CD4-positive, alpha-beta T cell (primary cell): ENCODE results near the gene MTHFD2L. TPM values are rescaled to one million over a fixed set of nuclear protein-coding genes. Genes with fewer than 3 reads are reported as not detected.

ENCODE experiments used
- ATAC-seq: fragments of 200-7000 bp; cut with Tn5 transposase; one replicate; pipeline ENCODE4 v1.10.0; 2022; ENCODE audit warnings: mild to moderate bottlenecking; ENCODE audit not compliant: poor library complexity
- CTCF ChIA-PET: fragments of 350-600 bp; sonication (Branson Sonifier 250); formaldehyde crosslinking; loops from one replicate; lab custom pipeline; 2021; ENCODE audit warnings: antibody characterized with exemption, inconsistent platforms; lab: Charles Lee
- POLR2A ChIA-PET: fragments of 350-600 bp; sonication (Branson Sonifier 250); formaldehyde crosslinking; loops from one replicate; lab custom pipeline; 2021; ENCODE audit warnings: antibody characterized with exemption, inconsistent platforms; lab: Charles Lee
- DNase-seq, 14 experiments: peaks; one replicate each; pipeline ENCODE4 v3.0.0-alpha.2; 2013 to 2020; ENCODE audit warnings: mixed read lengths in 2 of 14
- H3K27ac ChIP-seq, 2 donors: one replicate each; pipeline versions ENCODE4 v1.5.1 to v1.7.0; 2013; ENCODE audit warnings: low read length in 2 of 2, low read depth in 1 of 2, mild to moderate bottlenecking in 1 of 2
- H3K27me3 ChIP-seq, 2 experiments: 1 replicate in 1 of 2; 2 replicates in 1 of 2; pipeline versions ENCODE4 v1.6.1 to v1.7.0; 2013; ENCODE audit warnings: low read length in 2 of 2, control low read depth in 1 of 2, mild to moderate bottlenecking in 1 of 2, moderate library complexity in 1 of 2; ENCODE audit not compliant: insufficient read depth in 2 of 2, control insufficient read depth in 1 of 2
- H3K36me3 ChIP-seq: one replicate; pipeline ENCODE4 v1.6.1; 2013; ENCODE audit warnings: low read length, control low read depth; ENCODE audit not compliant: insufficient read depth
- H3K4me1 ChIP-seq: one replicate; pipeline ENCODE4 v1.6.1; 2013; ENCODE audit warnings: low read length, control low read depth; ENCODE audit not compliant: insufficient read depth
- H3K4me3 ChIP-seq: one replicate; pipeline ENCODE4 v1.5.1; 2013; ENCODE audit warnings: mild to moderate bottlenecking, low read length, moderate library complexity
- H3K9me3 ChIP-seq, 2 experiments: 1 replicate in 1 of 2; 2 replicates in 1 of 2; pipeline versions ENCODE4 v1.6.1 to v1.7.0; 2013; ENCODE audit warnings: low read length in 2 of 2, mild to moderate bottlenecking in 2 of 2, control low read depth in 1 of 2, moderate library complexity in 1 of 2; ENCODE audit not compliant: control insufficient read depth in 1 of 2, insufficient read depth in 1 of 2
- H3K27ac Mint-ChIP-seq: one replicate; pipeline ENCODE4 v1.8.0; 2020; ENCODE audit warnings: mixed read lengths
- H3K27me3 Mint-ChIP-seq: one replicate; pipeline ENCODE4 v1.8.0; 2021; ENCODE audit warnings: mixed read lengths
- H3K36me3 Mint-ChIP-seq: one replicate; pipeline ENCODE4 v1.8.0; 2021; ENCODE audit warnings: low read depth, mixed read lengths
- H3K4me1 Mint-ChIP-seq: one replicate; pipeline ENCODE4 v1.8.0; 2021; ENCODE audit warnings: low read depth, mixed read lengths
- H3K4me3 Mint-ChIP-seq: one replicate; pipeline ENCODE4 v1.8.0; 2020; ENCODE audit warnings: mild to moderate bottlenecking, mixed read lengths
- H3K9me3 Mint-ChIP-seq: one replicate; pipeline ENCODE4 v1.8.0; 2020; ENCODE audit warnings: mixed read lengths
- intact Hi-C, 2 experiments: fragments of 100-400 bp; cut with DNase I in 1 of 2; cut with micrococcal nuclease in 1 of 2; formaldehyde crosslinking; loops; one replicate each; pipeline versions ENCODE4 v1.15.1 to v1.9.0; 2023 to 2025; cut with DNase I, micrococcal nuclease
- polyA plus RNA-seq, 2 donors: library from polyadenylated mRNA; unstranded; fragments of 120-200 nt; gene quantifications; one replicate each; pipeline ENCODE4 v1.2.1, GENCODE V29; 2013
- total RNA-seq, 174 experiments: library from RNA in 2 of 174; stranded (reverse) in 2 of 174; gene quantifications; one replicate each; pipeline ENCODE4 v1.2.3 and lab custom pipeline; 2021 to 2026
- TF ChIP-seq, protein P1 (sequence below): fragments of 200-600 bp; IDR thresholded peaks from one replicate; pipeline ENCODE4 v1.8.0; 2022; ENCODE audit warnings: antibody characterized with exemption, mild to moderate bottlenecking

The MTHFD2L gene
- 10 to 100 TPM; 13.7 to 14.4 TPM for total RNA-seq
- 7.3 TPM for polyA plus RNA-seq (2013, experiment 1 of 2)
- 5.9 TPM for polyA plus RNA-seq (2013, experiment 2 of 2)
- total RNA-seq (lab: John Stamatoyannopoulos, UW): 5.3 to 24.4 (median 12.6) reads per million in 172 experiments

GRCh38 chr4:74157561-74158465 lies at the start of gene MTHFD2L:
Gene MTHFD2L, plus strand, starts transcription at chr4:74158118. Its CDS starts 21 bp downstream, at chr4:74158139.
- DNase-seq (peak; percentile 55 to 90 (median 74)), ATAC-seq (peak; percentile 93)
- peak within 1 kb of the TSS; percentile 95 for H3K4me3 Mint-ChIP-seq
- Histone ChIP-seq H3K36me3 (peaks cover 8% of the 10 kb centered on the region), H3K4me1 (peaks cover 14% of the 10 kb centered on the region), H3K9me3 (no peaks in the 10 kb centered on the region), H3K27me3 (no peaks in the 10 kb centered on the region), H3K27ac (no peak within 1 kb of the TSS), H3K4me3 (peak within 1 kb of the TSS; percentile 77)
- ChIA-PET CTCF (no interaction called here), POLR2A (no interaction called here)
- peaks cover 27% of the 10 kb centered on the region for H3K4me1 Mint-ChIP-seq
- intact Hi-C loops: loop anchor here in 1 of 2 experiments (5.0 kb wide), 1 partner anchor 901 kb away; the partner anchor contains the start of gene ANKRD17
- peaks cover 37% of the 10 kb centered on the region for H3K36me3 Mint-ChIP-seq
- no peaks in the 10 kb centered on the region for H3K9me3 Mint-ChIP-seq
- TF ChIP-seq, protein P1, sequence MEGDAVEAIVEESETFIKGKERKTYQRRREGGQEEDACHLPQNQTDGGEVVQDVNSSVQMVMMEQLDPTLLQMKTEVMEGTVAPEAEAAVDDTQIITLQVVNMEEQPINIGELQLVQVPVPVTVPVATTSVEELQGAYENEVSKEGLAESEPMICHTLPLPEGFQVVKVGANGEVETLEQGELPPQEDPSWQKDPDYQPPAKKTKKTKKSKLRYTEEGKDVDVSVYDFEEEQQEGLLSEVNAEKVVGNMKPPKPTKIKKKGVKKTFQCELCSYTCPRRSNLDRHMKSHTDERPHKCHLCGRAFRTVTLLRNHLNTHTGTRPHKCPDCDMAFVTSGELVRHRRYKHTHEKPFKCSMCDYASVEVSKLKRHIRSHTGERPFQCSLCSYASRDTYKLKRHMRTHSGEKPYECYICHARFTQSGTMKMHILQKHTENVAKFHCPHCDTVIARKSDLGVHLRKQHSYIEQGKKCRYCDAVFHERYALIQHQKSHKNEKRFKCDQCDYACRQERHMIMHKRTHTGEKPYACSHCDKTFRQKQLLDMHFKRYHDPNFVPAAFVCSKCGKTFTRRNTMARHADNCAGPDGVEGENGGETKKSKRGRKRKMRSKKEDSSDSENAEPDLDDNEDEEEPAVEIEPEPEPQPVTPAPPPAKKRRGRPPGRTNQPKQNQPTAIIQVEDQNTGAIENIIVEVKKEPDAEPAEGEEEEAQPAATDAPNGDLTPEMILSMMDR: no peak
- H3K27me3 Mint-ChIP-seq: no peaks in the 10 kb centered on the region
- H3K27ac Mint-ChIP-seq: peak within 1 kb of the TSS; percentile 87

DNA sequence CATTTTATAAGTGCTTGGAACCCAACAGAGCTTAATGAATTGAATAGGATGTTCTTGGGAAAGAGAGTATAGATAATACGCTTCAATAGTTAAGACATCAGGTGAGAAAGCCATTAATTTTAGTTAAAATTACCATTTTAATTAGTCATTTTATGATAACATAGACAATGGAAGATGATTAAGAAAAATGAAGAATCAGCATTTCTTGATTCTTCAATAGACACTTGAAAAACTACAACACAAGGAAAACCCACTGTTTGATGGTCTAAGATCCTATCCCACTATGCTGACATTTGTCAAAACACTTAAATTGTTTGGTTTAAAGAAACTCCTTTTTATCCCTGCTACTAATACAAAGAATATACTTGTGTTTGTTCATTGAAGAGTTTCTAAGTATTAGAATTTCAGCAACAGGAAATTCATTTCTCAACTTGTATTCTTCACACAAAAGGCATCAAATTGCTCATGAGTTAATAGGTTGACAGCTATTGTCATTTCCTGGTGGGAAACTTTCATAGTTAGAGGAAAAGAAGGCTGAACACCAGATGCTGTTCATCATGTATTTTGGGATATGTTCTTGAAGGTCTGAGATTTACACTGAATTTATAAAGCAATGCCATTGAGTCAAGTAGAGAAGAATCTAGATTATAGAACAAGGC lies 49.3 kb upstream of the MTHFD2L start:
- Histone ChIP-seq H3K4me3 (no peak overlapping the region), H3K4me1 (no peaks in the 10 kb centered on the region), H3K36me3 (no peaks in the 10 kb centered on the region), H3K9me3 (no peaks in the 10 kb centered on the region), H3K27ac (no peak overlapping the region), H3K27me3 (peaks cover 0 to 3% of the 10 kb centered on the region in 2 experiments)
- Mint-ChIP-seq H3K4me3 (no peak overlapping the region), H3K27me3 (peaks cover 10% of the 10 kb centered on the region), H3K9me3 (no peaks in the 10 kb centered on the region), H3K36me3 (no peaks in the 10 kb centered on the region), H3K27ac (no peak overlapping the region), H3K4me1 (no peaks in the 10 kb centered on the region)
- POLR2A ChIA-PET: no interaction called here
- TF ChIP-seq, protein P1: no peak
- ATAC-seq: no peak
- DNase-seq: no peak
- CTCF ChIA-PET: no interaction called here
- intact Hi-C loops: no loop called here

GRCh38 chr4:74109116-74109869 lies 48.6 kb upstream of the MTHFD2L start:
- TF ChIP-seq, protein P1: no peak
- ATAC-seq (no peak), DNase-seq (peak in 2 of 14 experiments; percentile 43 to 61)
- H3K4me3 ChIP-seq: no peak overlapping the region
- Mint-ChIP-seq H3K9me3 (no peaks in the 10 kb centered on the region), H3K4me3 (no peak overlapping the region), H3K27ac (no peak overlapping the region), H3K27me3 (peaks cover 10% of the 10 kb centered on the region), H3K36me3 (no peaks in the 10 kb centered on the region), H3K4me1 (no peaks in the 10 kb centered on the region)
- H3K27ac ChIP-seq: no peak overlapping the region
- H3K27me3 ChIP-seq: peaks cover 0 to 3% of the 10 kb centered on the region in 2 experiments
- no peaks in the 10 kb centered on the region for H3K36me3 ChIP-seq
- ChIA-PET POLR2A (no interaction called here), CTCF (no interaction called here)
- H3K4me1 ChIP-seq: no peaks in the 10 kb centered on the region
- intact Hi-C loops: no loop called here
- H3K9me3 ChIP-seq: no peaks in the 10 kb centered on the region
